ENCODE results near the gene NR2E1.

Gene NR2E1

DNA sequence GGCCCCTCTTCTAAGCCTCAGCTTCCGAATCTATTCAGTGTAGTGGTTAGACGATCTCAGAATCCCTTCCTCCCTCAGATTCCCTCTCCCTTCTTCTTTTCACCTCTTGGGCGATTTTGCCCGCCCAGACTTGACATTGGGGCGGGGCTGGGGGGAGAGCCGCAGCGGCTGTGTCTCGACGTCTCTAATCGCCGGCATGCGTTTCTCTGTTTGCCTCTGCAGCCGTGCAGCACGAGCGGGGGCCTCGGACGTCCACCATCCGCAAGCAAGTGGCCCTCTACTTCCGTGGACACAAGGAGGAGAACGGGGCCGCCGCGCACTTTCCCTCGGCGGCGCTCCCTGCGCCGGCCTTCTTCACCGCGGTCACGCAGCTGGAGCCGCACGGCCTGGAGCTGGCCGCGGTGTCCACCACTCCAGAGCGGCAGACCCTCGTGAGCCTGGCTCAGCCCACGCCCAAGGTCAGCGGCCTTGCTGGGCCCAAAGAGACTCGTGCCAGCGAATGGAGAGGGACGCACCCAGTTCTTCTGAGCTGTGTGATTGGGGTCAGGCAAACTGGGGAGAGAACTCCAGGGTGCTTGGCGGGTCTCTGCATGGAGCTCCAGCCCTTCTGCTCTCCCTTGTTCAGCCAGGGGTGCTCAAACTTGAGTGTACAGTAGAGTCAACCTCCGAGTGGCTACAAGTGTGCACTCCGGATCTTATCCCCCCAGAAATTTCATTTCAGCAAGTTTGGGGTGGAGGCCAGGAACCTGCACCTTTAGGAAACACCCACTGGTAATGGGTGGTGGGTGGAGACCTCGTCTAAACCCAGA is 10.7 kb downstream of the NR2E1 start:
- Histone ChIP-seq H3K4me3 (ENCODE audit: low read length) (peak overlapping the region; percentile 40), H3K4me1 (ENCODE audit: control insufficient read depth, low read depth, low read length) (peaks cover 22% of the 10 kb centered on the region), H3K9me3 (ENCODE audit: control insufficient read depth, low read depth, low read length) (peaks cover 3% of the 10 kb centered on the region), H3K27ac (ENCODE audit: low read length) (no peak overlapping the region), H3K27me3 (ENCODE audit: control insufficient read depth, insufficient read depth, low read length) (peaks cover 97% of the 10 kb centered on the region), H3K9ac (ENCODE audit: low read length) (no peak overlapping the region), H3K36me3 (ENCODE audit: control insufficient read depth, low read depth, low read length) (no peaks in the 10 kb centered on the region)

DNA sequence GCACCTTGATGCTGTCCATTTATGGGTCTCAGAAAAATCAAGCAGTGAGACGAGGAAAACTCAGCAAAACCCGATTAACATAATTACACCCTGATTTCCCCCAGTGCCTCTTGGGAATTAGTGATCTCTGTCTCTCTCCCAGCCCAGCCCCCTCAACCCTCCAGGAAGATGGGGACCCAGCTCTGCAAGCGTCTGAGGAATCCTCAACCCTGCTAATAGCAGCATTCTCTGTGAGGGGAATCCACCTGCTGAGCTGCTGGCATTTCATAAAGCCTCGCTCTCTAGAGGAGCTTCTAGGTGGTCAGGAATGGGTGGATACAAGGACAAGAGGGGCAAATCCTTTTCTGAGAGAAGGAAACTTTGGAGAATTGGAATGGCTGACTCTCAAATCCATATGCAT is 13.9 kb downstream of the NR2E1 start:
- Histone ChIP-seq H3K4me1 (ENCODE audit: control insufficient read depth, low read depth, low read length) (peaks cover 22% of the 10 kb centered on the region), H3K9me3 (ENCODE audit: control insufficient read depth, low read depth, low read length) (no peaks in the 10 kb centered on the region), H3K27ac (ENCODE audit: low read length) (no peak overlapping the region), H3K36me3 (ENCODE audit: control insufficient read depth, low read depth, low read length) (no peaks in the 10 kb centered on the region), H3K9ac (ENCODE audit: low read length) (no peak overlapping the region), H3K27me3 (ENCODE audit: control insufficient read depth, insufficient read depth, low read length) (peaks cover 69% of the 10 kb centered on the region), H3K4me3 (ENCODE audit: low read length) (no peak overlapping the region)

DNA sequence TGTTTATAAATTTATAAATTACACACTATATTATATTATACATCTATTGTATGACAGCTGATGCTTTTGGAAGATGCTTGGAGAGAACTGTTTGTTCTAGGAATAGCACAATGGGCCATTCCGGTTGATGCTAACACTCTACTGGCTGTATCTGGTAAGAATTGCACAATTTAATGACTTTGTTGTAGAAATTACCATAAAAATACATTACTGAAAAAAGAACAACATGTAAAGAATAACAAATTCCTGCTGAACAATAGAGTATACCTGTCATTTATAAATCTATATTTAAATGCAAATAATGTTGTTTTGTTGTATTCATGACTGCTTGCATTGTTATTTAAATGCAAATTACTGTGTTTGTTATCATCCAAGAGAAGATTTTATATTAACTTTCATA is 14.4 kb downstream of the NR2E1 start:
- Histone ChIP-seq H3K9ac (ENCODE audit: low read length) (no peak overlapping the region), H3K27me3 (ENCODE audit: control insufficient read depth, insufficient read depth, low read length) (peaks cover 63% of the 10 kb centered on the region), H3K36me3 (ENCODE audit: control insufficient read depth, low read depth, low read length) (no peaks in the 10 kb centered on the region), H3K27ac (ENCODE audit: low read length) (no peak overlapping the region), H3K9me3 (ENCODE audit: control insufficient read depth, low read depth, low read length) (no peaks in the 10 kb centered on the region), H3K4me1 (ENCODE audit: control insufficient read depth, low read depth, low read length) (peaks cover 22% of the 10 kb centered on the region), H3K4me3 (ENCODE audit: low read length) (no peak overlapping the region)

DNA sequence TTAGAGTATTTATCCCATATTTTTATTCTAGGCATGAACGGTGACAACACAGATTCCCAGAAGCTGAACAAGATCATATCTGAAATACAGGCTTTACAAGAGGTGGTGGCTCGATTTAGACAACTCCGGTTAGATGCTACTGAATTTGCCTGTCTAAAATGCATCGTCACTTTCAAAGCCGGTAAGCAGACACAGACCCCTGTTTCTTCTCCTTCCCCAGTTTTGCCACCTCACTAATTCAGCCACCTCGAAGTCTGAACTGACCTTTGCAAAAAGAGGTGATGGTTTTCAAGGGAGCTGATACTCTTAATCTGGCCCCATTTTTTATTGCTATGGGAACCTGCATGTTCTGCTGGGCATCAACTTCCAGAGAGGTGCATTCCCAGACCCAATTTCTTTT is 15.0 kb downstream of the NR2E1 start:
- H3K36me3 ChIP-seq (ENCODE audit: control insufficient read depth, low read depth, low read length), result no peaks in the 10 kb centered on the region
- no peaks in the 10 kb centered on the region for H3K9me3 ChIP-seq (ENCODE audit: control insufficient read depth, low read depth, low read length)
- peaks cover 22% of the 10 kb centered on the region for H3K4me1 ChIP-seq (ENCODE audit: control insufficient read depth, low read depth, low read length)
- H3K27ac ChIP-seq (ENCODE audit: low read length), result no peak overlapping the region
- H3K9ac ChIP-seq (ENCODE audit: low read length), result no peak overlapping the region
- H3K4me3 ChIP-seq (ENCODE audit: low read length), result no peak overlapping the region
- peaks cover 58% of the 10 kb centered on the region for H3K27me3 ChIP-seq (ENCODE audit: control insufficient read depth, insufficient read depth, low read length)

DNA sequence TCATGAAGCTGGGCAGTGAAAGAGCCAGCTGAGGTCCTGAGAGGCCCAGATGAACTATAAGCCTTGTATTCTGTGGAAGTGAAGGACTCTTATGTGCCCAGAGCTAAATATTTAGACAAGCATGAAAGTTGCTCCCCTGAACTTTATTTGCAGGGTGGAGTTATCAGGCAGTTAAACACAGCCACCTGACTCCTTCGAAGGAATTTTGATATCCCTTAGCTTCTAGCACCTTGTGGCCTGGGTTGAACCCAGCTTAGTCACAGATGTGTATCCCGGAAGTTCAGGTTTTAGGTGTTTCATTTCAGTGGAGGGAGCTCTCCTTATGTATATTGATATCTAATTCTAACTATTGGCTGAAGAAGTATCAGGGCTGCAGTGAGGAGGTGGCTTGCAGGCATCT is 20.4 kb downstream of the NR2E1 start:
- Histone ChIP-seq H3K9me3 (ENCODE audit: control insufficient read depth, low read depth, low read length) (no peaks in the 10 kb centered on the region), H3K27ac (ENCODE audit: low read length) (no peak overlapping the region), H3K4me3 (ENCODE audit: low read length) (no peak overlapping the region), H3K4me1 (ENCODE audit: control insufficient read depth, low read depth, low read length) (no peaks in the 10 kb centered on the region), H3K27me3 (ENCODE audit: control insufficient read depth, insufficient read depth, low read length) (peaks cover 11% of the 10 kb centered on the region), H3K9ac (ENCODE audit: low read length) (no peak overlapping the region), H3K36me3 (ENCODE audit: control insufficient read depth, low read depth, low read length) (no peaks in the 10 kb centered on the region)

DNA sequence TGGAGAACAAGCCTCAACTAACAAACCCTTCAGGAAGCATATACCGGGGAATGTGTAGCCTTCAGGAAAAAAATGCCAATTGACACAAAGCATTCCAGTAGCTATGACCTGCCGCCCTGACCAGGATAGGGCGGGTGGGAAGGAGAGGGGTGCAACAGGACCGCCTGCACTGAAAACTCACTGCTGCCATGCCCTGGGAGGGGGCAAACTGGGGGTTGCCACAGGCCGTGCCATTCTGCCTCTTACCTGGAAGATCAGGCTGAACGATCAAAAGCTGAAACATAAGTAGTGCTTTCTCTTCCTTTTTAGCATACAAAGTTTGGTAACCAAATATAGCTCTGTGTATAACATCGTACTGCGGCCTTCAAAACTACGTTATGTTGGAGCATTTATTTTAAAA is 21.7 kb downstream of the NR2E1 start:
- Histone ChIP-seq H3K9me3 (ENCODE audit: control insufficient read depth, low read depth, low read length) (no peaks in the 10 kb centered on the region), H3K4me3 (ENCODE audit: low read length) (no peak overlapping the region), H3K36me3 (ENCODE audit: control insufficient read depth, low read depth, low read length) (no peaks in the 10 kb centered on the region), H3K27me3 (ENCODE audit: control insufficient read depth, insufficient read depth, low read length) (peaks cover 4% of the 10 kb centered on the region), H3K27ac (ENCODE audit: low read length) (no peak overlapping the region), H3K9ac (ENCODE audit: low read length) (no peak overlapping the region), H3K4me1 (ENCODE audit: control insufficient read depth, low read depth, low read length) (no peaks in the 10 kb centered on the region)

DNA sequence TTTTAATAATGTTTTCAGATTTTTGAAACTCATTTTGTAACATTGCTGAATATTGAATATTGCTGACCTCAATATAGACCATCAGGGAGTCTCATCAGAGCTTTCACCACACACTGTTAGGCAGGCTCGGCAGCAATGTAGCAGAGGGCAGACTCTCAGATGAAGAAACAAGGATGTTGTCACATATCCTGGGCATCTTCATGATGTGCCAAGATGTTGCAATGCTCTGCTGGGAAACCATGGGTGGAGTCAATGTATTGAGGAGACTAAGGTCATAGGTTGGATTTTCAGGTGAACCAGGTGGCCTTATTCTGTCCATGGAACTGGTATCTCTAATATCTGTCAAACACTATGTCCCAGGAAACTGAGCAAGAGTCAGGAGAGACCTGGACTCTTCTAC is 27.3 kb downstream of the NR2E1 start:
- Histone ChIP-seq H3K4me1 (ENCODE audit: control insufficient read depth, low read depth, low read length) (no peaks in the 10 kb centered on the region), H3K36me3 (ENCODE audit: control insufficient read depth, low read depth, low read length) (no peaks in the 10 kb centered on the region), H3K9me3 (ENCODE audit: control insufficient read depth, low read depth, low read length) (no peaks in the 10 kb centered on the region), H3K27ac (ENCODE audit: low read length) (no peak overlapping the region), H3K9ac (ENCODE audit: low read length) (no peak overlapping the region), H3K4me3 (ENCODE audit: low read length) (no peak overlapping the region), H3K27me3 (ENCODE audit: control insufficient read depth, insufficient read depth, low read length) (peaks cover 4% of the 10 kb centered on the region)

DNA sequence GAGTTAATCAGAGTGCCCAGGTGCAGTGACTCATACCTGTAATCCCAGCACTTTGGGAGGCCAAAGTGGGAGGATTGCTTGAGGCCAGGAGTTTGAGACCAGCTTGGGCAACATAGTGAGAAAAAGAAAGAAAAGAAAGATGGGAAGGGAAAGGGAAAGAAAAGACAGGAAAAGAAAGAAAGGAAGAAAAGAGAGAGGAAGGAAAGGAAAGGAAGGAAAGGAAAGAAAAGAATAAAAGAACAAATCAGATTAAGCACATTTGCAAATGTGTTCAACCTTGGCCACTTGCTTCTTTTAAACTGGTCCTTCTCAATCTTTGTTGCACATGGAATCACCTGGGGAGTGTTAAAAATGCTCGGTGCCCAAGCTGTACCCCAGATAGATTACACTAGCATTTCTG is 28.0 kb downstream of the NR2E1 start:
- H3K27ac ChIP-seq (ENCODE audit: low read length), result no peak overlapping the region
- H3K27me3 ChIP-seq (ENCODE audit: control insufficient read depth, insufficient read depth, low read length), result peaks cover 3% of the 10 kb centered on the region
- H3K9me3 ChIP-seq (ENCODE audit: control insufficient read depth, low read depth, low read length), result no peaks in the 10 kb centered on the region
- no peak overlapping the region for H3K4me3 ChIP-seq (ENCODE audit: low read length)
- H3K36me3 ChIP-seq (ENCODE audit: control insufficient read depth, low read depth, low read length), result no peaks in the 10 kb centered on the region
- no peak overlapping the region for H3K9ac ChIP-seq (ENCODE audit: low read length)
- no peaks in the 10 kb centered on the region for H3K4me1 ChIP-seq (ENCODE audit: control insufficient read depth, low read depth, low read length)

DNA sequence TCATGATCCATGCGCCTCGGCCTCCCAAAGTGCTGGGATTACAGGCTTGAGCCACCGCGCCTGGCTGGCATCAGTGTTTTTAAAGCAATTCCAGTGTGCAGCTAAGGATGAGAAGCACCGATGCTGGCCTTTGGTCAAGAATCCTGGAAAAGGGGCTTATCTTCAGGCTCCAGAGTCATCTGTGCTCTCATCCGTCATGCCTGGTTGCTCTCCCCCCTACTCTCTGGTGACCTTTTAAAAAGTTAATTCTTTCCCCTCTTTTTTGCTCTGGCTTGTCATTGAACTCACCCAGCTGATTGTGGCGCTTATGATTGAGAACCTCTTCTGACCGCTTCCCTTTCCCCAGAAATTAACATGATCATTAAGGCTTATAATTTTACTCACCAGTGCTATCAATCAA is 28.7 kb downstream of the NR2E1 start:
- Histone ChIP-seq H3K4me1 (ENCODE audit: control insufficient read depth, low read depth, low read length) (no peaks in the 10 kb centered on the region), H3K27ac (ENCODE audit: low read length) (no peak overlapping the region), H3K36me3 (ENCODE audit: control insufficient read depth, low read depth, low read length) (no peaks in the 10 kb centered on the region), H3K4me3 (ENCODE audit: low read length) (no peak overlapping the region), H3K9ac (ENCODE audit: low read length) (no peak overlapping the region), H3K27me3 (ENCODE audit: control insufficient read depth, insufficient read depth, low read length) (no peaks in the 10 kb centered on the region), H3K9me3 (ENCODE audit: control insufficient read depth, low read depth, low read length) (no peaks in the 10 kb centered on the region)

DNA sequence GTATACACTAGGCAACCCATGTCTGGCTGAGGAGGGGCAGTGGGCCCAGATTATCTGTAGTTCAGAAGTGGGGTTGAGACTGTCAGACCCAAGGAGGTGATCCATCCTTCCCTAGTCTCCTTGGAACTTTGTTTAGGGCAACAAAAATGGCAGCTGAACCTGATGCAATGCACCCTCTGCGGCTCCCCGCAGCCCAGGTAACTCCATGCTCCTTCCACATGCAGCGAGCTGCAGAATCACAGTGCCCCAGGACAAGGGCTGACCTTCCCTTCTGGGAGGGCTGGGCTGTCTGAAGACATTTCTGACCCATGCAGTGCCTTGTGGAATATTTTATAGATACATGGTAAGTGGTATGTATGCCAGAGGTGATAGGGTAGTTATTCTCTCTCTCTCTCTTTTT is 29.4 kb downstream of the NR2E1 start:
- H3K27ac ChIP-seq (ENCODE audit: low read length), result no peak overlapping the region
- H3K4me3 ChIP-seq (ENCODE audit: low read length), result no peak overlapping the region
- no peaks in the 10 kb centered on the region for H3K27me3 ChIP-seq (ENCODE audit: control insufficient read depth, insufficient read depth, low read length)
- H3K4me1 ChIP-seq (ENCODE audit: control insufficient read depth, low read depth, low read length), result no peaks in the 10 kb centered on the region
- H3K9me3 ChIP-seq (ENCODE audit: control insufficient read depth, low read depth, low read length), result no peaks in the 10 kb centered on the region
- no peak overlapping the region for H3K9ac ChIP-seq (ENCODE audit: low read length)
- no peaks in the 10 kb centered on the region for H3K36me3 ChIP-seq (ENCODE audit: control insufficient read depth, low read depth, low read length)

DNA sequence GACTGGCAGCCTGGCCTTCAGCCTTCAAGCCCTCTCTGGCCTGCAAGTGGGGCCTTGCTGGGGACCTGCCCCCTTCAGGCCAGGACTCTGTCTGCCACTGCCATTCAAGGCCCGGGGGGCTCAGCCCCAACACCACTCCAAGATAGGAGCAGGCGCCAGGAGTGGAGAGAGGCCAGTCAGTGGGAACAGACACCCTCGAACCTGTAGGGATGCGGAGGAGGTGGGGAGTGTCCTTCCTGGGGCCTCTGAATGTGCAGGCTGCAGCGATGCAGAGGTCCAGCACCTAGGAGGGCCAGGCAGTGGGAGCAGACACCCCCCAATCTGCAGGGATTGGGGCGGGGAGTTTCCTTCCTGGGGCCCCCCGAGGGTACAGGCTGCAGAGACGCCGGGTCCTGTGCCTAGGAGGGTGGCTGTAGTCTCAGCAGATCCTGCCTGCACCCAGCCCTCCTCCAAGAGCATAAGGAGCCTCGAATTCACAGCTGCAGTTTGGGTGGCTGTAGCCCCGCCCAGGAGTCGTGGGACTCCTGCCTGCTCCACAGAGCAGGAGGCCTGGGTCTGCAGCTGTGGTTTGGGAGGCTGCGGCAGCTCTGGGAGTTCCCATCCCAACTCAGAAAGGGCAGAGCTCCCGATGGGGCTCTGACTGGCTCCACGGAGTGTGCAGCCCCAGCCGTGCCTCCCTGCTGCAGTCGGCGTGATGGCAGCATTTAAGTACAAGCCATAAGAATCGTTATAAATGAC is 33.1 kb downstream of the NR2E1 start:
- Histone ChIP-seq H3K9ac (ENCODE audit: low read length) (no peak overlapping the region), H3K9me3 (ENCODE audit: control insufficient read depth, low read depth, low read length) (no peaks in the 10 kb centered on the region), H3K4me3 (ENCODE audit: low read length) (no peak overlapping the region), H3K36me3 (ENCODE audit: control insufficient read depth, low read depth, low read length) (no peaks in the 10 kb centered on the region), H3K27ac (ENCODE audit: low read length) (no peak overlapping the region), H3K27me3 (ENCODE audit: control insufficient read depth, insufficient read depth, low read length) (no peaks in the 10 kb centered on the region), H3K4me1 (ENCODE audit: control insufficient read depth, low read depth, low read length) (no peaks in the 10 kb centered on the region)

DNA sequence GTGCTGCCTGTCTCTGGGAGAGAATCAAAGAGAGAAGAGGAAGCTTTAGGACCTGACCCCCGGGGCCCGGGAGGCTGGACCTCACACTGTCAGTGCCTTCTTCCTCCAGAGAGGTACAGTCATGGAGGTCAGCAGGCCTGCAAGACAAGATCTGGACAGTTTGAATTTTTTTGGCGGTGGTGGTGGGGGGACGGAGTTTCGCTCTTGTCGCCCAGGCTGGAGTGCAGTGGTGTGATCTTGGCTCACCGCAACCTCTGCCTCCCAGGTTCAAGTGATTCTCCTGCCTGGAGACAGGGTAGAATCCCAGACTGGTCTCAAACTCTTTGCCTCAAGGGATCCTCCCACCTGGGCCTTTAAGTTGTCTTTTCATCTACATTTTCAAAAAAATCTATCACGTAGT is 34.4 kb downstream of the NR2E1 start:
- no peak overlapping the region for H3K9ac ChIP-seq (ENCODE audit: low read length)
- H3K4me1 ChIP-seq (ENCODE audit: control insufficient read depth, low read depth, low read length), result no peaks in the 10 kb centered on the region
- no peaks in the 10 kb centered on the region for H3K27me3 ChIP-seq (ENCODE audit: control insufficient read depth, insufficient read depth, low read length)
- no peak overlapping the region for H3K27ac ChIP-seq (ENCODE audit: low read length)
- H3K9me3 ChIP-seq (ENCODE audit: control insufficient read depth, low read depth, low read length), result no peaks in the 10 kb centered on the region
- H3K4me3 ChIP-seq (ENCODE audit: low read length), result no peak overlapping the region
- H3K36me3 ChIP-seq (ENCODE audit: control insufficient read depth, low read depth, low read length), result no peaks in the 10 kb centered on the region
